ENCODE data around the gene C1orf122.

Gene C1orf122

GRCh38 chr1:37802439-37802838, 5.2 kb upstream of the C1orf122 start:
- no peak for FAIRE-seq

GRCh38 chr1:37807220-37807554, 403 bp upstream of the C1orf122 start:
- FAIRE-seq = no peak

GRCh38 chr1:37808369-37809319, 1.1 kb downstream of the C1orf122 start:
- no peak for FAIRE-seq

- no peak for FAIRE-seq
Observed at GRCh38 chr1:37809942-37810341, 2.4 kb downstream of the C1orf122 start.

- no peak for FAIRE-seq
Observed at GRCh38 chr1:37811027-37811655, 3.6 kb downstream of the C1orf122 start.

GRCh38 chr1:37813529-37814145, 6.0 kb downstream of the C1orf122 start:
- no peak for FAIRE-seq

GRCh38 chr1:37814252-37814651, 6.7 kb downstream of the C1orf122 start:
- no peak for FAIRE-seq

GRCh38 chr1:37817481-37817880, 9.9 kb downstream of the C1orf122 start:
- no peak for FAIRE-seq

GRCh38 chr1:37821481-37821880, 13.9 kb downstream of the C1orf122 start:
- no peak for FAIRE-seq

GRCh38 chr1:37822906-37823815, 15.6 kb downstream of the C1orf122 start:
- FAIRE-seq = no peak

- no peak for FAIRE-seq
Observed at GRCh38 chr1:37824001-37824400, 16.4 kb downstream of the C1orf122 start.

GRCh38 chr1:37825506-37825905, 17.9 kb downstream of the C1orf122 start:
- no peak for FAIRE-seq

- FAIRE-seq = no peak
Observed at GRCh38 chr1:37828410-37829074, 21.0 kb downstream of the C1orf122 start.

GRCh38 chr1:37831109-37831508, 23.5 kb downstream of the C1orf122 start:
- FAIRE-seq = no peak

- no peak for FAIRE-seq
Observed at GRCh38 chr1:37831809-37832208, 24.2 kb downstream of the C1orf122 start.

- no peak for FAIRE-seq
Observed at GRCh38 chr1:37836788-37837187, 29.2 kb downstream of the C1orf122 start.

GRCh38 chr1:37839676-37840075, 32.1 kb downstream of the C1orf122 start:
- FAIRE-seq = no peak

GRCh38 chr1:37840711-37841110, 33.1 kb downstream of the C1orf122 start:
- FAIRE-seq = no peak

- no peak for FAIRE-seq
Observed at GRCh38 chr1:37841652-37842051, 34.1 kb downstream of the C1orf122 start.

GRCh38 chr1:37844536-37844935, 36.9 kb downstream of the C1orf122 start:
- no peak for FAIRE-seq

GRCh38 chr1:37845049-37845646, 37.6 kb downstream of the C1orf122 start:
- FAIRE-seq = no peak

- FAIRE-seq = no peak
Observed at GRCh38 chr1:37845786-37846185, 38.2 kb downstream of the C1orf122 start.
